Smooth muscle cell of the brain vasculature (primary cell): ENCODE measurements around the gene MMD2.

Experiments used
- DNase-seq: peaks from one replicate; pipeline ENCODE4 v3.0.0-alpha.2; 2012; ENCODE audit warnings: low read depth, low spot score

MMD2 gene

DNA sequence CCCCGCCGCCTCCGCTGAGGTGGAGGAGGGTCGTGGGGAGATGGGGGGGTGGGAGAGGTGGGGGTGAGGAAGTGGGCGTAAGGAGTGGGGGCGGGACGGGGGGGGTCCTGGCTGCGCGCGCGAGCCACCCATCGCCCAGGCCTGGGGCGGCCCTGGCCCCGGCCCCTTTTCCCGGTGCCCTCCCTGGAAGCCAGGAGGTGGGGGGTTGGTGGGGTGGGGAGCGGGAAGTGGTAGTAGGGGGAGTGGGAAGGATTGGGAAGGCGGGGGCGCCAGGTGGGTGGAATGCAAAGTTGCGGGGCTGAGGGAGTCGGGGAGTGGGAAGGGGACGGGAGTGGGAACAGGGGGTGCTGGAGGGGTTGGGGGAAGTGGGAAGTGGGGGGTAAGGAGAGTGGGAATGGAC lies 319 bp upstream of the MMD2 start:
- no peak for DNase-seq

DNA sequence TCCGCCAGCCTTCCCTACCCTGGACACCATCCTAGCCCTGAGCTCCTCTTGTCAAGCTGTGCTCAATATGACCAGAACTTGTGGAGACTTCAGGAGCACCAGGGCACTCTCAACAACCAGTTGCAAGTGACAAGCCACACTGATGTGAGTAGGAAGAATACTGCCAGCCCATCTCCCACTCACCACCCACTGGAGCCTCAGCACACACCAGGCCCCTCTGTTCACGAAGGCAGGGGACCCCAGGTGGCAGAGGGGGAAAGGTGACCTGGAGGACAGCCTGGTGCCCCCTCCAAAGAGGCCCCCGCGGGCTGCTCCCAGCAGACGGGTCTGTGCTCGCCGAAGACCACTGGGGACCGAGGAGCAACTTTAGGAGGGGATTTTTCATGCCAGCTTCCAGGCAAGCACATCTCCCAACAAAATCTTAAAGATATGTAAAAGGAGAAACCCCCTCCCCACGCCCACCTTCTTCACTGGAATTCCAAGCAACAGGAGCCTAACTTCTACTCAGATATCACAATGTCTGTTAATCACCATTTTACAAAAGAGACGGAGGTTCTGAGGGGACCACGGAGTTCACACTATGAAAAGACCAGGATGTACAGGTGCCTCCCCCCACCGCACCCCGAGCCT lies 1.0 kb downstream of the MMD2 start:
- DNase-seq, result no peak

DNA sequence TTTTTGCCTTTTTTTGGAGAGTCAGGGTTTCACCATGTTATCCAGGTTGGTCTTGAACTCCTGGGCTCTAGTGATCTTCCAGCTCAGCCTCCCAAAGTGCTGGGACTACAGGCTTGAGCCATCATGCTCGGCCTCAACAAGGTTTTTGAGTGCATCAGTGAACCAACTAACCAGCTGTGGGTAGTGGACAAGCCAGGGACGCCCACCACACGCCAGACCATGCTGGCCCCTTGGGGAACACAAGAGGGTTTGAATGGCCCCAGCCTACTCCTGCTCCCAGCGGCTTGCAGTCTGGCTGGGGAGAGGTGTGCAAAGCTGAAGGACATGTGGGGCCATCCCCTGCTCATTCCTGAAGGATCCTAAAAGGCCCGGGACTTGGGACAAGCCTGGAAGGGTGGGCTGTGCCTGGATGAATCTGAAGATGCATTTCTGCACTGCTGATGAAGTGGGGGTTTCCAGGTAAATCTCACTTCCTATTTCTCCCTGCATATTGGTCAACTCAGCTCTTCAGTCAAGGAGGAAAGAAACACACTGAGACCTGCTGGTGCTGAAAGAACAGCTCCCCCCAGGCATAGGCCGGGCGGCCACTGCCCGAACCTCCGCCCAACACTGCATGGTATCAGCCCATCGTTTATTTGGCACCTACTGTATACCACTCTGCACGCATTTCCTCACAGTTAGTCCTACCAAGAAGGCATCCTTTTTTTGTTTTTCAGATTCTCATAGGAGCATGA lies 6.9 kb downstream of the MMD2 start:
- DNase-seq, result no peak

DNA sequence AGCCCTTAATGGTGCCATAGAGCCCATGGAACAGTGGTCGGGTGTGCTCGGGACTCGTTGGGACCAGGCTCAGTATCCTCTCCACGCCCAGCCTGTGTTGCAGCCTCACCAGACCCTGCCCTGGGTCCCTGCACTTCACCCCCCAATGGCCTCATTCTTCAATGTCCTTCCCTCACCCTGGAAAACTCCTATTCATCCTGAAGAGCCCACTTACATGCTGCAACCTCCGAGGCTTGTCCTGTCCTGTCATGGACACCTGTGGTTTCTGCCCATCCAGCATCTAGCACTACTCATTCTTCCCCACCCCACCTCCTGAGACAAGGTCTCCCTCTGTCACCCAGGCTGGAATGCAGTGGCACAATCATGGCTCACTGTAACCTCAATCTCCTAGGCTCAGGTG lies 7.7 kb downstream of the MMD2 start:
- no peak for DNase-seq

DNA sequence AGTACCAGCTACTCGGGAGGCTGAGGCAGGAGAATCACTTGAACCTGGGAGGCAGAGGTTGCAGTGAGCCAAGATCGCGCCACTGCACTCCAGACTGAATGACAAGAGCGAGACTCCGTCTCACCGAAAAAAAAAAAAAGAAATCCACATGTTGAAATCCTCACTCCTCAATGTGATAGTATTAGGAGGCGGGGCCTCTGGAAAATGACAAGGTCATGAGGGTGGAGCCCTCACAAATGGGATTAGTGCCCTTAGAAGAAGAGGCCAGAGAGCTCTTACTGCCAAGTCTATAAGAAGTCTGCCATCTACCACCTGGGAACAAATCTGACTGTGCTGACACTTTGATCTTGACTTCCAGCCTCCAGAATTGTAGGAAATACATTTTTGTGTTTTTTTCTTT lies 10.6 kb downstream of the MMD2 start:
- DNase-seq, result no peak

DNA sequence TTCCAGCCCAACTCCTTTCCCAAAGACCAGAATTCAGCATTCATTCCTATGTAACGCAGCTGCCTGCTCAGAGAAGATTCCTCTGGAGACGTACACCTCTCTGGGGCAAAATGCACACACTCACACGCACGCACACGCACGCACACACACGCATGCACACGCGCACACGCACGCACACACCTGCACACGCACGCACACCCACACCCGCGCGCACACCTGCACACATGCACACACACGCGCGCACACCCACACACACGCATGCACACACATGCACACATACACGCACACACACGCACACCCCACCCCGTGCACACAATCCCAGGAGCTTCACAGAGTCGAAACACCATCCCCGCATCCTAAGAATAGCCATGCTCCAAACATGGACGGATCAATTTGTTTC lies 13.0 kb downstream of the MMD2 start:
- no peak for DNase-seq

DNA sequence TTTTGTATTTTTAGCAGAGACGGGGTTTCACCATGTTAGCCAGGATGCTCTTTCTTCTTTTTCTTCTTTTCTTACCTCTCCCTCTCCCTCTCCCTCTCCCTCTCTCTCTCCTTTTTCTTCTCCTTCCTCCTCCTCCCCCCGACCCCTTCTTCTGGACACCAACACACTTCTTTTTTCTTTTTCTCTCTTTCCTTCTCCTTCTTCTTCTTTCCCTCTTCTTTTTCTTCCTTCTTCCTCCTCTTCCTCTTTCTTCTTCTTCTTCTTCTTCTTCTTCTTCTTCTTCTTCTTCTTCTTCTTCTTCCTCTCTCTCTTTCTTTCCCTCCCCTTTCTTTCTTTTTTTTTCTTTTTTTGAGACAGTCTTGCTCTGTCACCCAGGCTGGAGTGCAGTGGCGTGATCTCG lies 14.0 kb downstream of the MMD2 start:
- DNase-seq, result no peak

DNA sequence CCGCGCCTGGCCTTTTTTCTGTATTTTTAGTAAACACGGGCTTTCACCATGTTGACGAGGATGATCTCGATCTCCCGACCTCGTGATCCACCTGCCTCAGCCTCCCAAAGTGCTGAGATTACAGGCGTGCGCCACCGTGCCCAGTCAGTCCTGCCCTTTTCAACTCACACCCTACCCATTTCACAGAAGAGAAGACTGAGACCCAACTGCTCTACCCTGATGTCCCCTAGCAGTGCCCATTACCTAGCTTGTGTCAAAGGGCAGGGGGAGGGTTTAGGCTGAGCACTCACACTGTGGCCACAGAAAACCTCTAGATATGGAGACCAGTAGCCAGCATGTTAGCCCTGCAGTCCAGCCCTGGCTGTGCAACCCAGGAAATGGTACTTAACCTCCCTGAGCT lies 15.7 kb downstream of the MMD2 start:
- DNase-seq, result no peak

DNA sequence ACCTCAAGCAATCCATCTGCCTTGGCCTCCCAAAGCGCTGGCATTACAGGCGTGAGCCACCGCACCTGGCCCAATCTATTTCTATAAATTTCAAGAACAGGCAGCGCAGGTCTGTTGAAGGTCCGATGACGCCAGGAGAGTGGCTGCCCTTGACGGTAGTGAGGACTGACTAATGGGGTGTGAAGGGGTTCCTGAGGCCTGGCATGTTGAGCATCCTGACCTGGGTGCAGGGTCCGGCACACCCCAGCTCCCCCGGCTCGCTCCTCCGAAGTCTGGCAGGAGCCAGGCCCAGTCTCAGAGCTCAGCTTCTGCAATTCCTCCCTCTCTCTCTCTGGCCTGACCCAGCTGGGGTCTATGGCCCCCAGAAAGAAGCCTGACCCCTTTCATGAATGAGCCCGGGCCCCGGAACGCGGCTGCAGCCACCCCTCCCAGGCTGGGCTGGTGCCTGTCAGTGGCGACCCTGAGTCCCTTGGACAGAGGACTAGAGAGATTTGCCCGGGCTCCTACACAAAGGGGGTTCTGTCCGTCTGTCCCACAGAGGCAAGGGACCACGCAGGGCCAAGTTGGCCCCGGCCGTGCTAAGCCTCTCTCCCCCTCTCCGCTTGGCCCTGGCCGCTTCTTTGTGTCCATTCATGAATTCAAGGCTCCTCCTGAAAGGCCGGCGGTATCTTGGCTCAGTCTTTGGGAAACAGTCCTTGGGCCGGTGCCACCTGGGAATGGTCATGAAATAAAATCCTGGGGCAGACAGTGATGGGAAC lies 18.8 kb downstream of the MMD2 start:
- DNase-seq, result no peak

DNA sequence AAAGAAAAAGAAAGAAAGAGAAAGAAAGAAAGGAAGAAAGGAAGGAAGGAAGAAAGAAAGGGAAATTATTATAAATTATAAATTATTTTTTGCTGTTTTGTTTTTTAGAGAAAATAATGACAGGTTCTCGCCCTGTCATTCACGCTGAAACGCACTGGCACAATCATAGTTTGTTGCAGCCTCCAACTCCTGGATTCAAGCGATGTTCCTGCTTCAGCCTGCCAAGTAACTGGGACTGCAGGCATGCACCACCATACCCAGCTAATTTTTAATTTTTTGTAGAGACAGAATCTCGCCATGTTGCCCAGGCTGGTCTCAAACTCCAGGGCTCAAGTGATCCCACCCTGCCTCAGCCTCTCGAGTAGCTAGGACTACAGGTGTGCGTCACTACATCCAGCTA lies 21.6 kb downstream of the MMD2 start:
- DNase-seq, result no peak

DNA sequence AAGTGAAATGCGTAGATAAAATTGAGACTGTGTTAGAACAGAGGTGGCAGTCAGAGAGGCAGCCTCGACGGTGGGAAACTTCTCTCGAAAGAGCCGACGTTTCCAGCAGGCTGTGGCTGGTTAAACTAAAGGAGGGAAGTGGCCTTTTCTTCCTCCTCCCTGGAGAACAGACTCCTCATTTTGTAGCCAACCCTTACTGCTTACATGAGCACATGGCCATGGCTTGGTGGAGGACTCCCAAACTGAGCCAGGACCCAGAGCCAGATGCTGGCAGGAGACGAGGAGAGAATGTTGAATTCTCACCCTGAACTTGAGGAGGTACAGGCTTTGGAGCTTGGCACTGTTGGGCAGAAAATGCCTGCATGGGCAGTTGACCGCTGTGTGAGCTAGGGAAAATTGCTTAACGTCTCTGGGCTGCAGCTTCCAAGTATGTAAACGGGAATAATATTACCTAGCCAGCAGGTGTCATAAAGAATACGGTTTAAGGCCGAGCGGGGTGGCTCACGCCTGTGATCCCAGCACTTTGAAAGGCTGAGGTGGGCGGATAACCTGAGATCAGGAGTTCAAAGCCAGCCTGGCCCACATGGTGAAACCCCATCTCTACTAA lies 24.5 kb downstream of the MMD2 start:
- no peak for DNase-seq

DNA sequence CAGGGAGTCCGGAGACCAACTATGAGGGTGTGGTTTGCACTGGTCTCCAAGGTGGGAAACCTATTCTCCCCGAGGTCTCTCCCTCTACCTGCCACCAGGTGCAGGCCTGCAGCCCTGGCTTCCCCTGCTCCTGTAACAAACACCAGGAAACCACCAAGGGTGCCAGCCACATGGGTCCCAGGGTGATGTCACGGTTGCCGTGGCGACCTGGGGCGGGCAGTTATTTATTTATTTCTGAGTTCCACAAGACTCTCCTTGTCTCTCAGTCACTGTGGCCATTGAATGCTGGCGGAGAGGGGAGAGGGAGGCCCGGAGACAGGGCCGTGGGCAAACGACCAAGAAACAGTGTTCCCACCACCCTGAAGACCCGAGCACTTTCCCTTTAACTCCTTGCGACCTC lies 27.0 kb downstream of the MMD2 start:
- DNase-seq, result no peak

DNA sequence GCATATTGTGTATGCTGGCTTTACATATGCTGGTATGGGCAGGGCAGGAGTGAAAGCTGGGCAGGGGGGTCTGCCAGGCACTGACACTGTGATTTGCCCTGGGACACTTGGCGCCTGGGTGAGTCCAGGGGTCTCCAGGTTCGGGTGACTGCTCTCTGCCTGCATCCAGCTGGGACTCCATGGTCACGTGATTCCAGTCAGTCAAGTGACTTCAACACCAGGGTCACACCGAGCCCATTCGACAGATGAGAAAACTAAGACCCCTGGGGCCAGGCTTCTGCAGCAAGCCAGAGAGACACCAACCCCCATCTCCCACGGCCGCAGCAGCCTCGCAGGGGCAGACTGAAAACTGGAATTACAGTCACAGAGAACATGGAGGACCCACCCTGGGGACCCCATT lies 30.0 kb downstream of the MMD2 start:
- DNase-seq, result no peak

DNA sequence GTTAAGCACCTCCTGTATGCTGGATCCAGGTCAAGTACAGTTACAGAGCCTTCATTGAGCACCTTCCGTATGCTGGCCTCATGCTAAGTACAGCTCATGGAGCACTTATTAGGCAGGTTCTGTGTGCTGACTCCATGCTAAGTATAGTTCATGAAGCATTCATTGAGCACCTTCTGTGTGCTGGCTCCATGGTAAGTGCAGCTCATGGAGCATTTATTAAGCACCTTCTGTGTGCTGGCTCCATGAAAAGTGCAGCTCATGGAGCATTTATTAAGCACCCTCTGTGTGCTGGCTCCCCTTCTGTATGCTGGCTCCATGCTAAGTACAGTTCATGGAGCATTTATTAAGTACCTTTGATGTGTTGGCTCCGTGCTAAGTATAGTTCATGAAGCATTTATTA lies 30.5 kb downstream of the MMD2 start:
- DNase-seq, result no peak

DNA sequence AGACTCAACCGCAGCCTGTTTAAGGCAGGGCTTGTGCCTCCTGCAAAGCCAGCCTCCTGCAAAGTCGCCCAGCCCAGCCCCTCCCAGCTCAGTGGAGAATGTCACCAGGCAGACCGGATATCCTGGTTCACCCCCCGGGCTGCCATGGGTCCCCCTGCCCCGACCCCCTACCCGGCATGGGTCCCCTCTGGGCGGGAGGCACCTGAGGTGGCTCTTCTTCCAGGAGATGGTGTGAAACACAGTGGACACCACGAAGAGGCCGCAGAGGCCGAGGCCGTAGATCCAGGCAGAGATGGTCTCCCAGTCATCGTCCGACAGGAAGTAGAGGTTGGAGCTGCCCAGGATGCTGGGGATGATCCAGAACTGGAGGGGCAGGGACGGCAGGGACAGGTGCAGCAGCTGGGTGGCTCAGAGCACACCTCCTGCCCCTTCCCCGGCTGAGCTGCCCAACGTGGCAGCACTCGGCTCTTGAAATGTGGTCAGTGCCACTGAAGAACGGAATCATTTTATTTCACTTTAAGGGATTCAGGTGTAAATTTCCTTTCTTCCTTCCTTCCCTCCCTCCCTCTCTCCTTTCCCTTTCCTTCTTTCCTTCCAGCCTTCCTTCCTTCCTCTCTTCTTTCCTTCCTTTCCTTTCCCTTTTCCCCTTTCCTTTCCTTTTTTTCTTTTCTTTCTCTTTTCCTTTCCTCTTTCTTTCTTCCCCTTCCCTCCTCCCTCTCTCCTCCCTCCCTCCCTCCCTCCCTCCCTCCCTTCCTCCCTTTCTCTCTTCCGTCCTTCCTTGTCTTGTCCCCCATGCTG lies 38.8 kb downstream of the MMD2 start:
- DNase-seq, result no peak

DNA sequence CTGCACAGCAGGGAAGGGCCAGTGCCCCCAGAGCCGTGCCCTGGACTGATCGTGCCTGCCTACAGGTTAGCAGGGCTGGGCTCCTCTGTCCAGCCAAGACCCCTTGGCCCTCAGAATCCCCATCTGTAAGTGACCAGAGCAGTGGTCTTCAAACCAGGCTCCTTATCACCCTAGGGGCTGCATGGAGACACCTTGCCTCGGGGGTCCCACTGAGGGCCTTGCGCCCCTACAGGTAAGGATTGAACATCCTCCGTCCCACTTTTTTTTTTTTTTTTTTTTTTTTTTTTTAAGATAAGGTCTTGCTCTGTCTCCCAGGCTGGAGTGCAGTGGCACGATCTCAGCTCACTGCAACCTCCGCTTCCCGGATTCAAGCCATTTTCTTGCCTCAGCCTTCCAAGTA lies 42.9 kb downstream of the MMD2 start:
- no peak for DNase-seq

DNA sequence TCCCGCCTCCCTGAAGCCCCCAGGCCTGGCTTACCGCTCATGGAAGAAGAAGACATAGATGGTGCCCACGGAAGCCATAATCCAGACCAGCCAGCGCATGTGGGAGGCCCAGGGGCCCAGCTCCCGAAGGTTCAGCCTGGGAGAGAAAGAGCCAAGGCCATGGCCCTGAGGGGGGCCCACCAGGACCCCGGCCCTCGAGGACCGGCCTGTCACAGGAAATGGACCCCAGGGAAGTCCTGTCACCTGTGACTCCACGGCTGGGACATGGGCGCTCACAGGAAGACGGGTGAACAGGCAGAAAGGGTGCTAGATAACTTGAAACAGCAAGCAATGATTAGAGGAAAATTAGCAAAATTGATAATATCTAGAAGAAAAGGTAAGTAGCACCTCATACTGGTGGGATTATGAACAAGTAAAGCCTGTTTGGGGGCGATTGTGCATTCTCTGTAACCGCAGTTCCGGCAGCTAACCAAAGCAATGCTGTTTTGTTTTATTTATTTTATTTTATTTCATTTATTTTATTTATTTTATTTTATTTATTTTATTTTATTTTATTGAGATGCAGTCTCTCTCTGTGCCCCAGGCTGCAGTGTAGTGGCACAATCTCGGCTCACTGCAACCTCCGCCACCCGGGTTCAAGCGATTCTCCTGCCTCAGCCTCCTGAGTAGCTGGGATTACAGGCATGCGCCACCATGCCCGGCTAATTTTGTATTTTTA lies 47.7 kb downstream of the MMD2 start:
- DNase-seq, result no peak

DNA sequence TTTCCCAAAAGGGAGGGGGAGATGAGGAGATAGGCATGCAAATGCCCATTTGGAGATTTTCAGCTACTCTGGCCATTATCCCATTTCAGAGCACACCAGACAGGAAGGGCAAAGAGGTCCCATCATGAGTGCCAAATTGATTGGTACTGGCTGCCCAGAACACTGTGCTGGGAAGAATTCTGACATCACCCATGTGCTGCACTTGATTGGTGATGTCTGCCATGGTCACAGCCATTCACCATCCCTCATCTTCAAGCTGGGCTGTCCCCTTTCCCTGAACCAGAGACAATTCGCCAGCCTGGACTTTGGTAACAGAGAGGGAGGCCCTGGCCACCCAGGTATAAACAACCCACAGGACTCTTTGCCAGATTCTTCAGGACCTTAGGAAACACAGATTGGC lies 52.3 kb downstream of the MMD2 start:
- DNase-seq, result no peak

DNA sequence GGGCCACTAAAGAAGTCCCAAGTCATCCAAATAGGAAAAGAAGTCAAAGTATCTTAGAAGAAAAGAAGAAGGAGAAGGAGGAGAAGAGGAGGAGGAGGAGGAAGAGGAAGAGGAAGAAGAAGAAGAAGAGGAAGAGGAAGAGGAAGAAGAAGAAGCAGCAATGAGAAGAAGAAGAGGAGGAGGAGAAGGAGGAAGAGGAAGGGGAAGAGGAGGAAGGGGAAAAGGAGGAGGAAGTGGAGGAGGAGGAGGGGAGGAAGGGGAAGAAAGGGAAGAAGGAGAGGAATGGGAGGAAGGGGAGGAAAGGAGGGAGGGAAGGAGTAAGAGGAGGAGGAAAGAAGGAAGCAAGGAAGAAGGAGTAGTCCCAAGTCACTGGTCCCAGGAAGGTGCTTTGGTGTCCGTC lies 53.8 kb downstream of the MMD2 start:
- no peak for DNase-seq

DNA sequence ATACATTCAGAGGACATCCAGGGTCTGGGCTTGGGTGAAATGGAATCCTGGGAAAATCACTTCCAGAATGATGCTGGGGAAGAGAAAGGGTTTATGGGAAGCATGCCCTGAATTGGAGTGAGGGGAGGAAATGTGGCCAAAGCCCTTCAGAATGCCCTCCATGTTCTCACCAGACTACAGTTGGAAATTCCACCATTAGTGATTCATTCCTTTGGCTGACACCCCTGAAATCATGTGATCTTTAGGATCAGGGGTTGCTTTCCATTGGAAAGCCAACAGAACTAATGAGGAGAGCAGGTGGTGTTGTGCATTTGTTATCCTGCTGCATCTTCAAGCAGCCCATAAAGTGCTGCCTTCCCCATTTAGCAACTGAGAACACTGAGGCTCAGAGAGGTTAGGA lies 54.6 kb downstream of the MMD2 start:
- no peak for DNase-seq

DNA sequence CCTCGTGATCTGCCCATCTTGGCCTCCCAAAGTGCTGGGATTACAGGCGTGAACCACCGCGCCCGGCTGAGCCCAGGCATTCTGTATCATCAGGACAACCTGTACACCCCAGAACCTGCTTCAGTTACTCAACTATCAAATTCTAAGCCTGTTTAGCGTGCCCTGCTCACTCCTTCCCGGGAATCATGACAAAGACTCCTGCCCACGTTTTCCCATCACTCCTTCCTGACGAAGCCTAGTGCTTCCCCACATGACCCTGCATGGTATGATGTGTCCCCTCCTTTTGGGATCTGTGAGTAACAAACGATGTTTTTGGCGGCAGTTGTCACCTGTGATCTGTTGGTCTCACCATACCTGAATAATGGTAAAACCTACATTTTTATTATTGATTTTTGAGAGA lies 63.2 kb downstream of the MMD2 start:
- DNase-seq, result no peak
